Stimulated activated CD4-positive, alpha-beta T cell treated with anti-CD3 and anti-CD28 coated beads, TNF-alpha, amount 100 ng/mL, for 4 hours (primary cell): ENCODE data around the gene MYO5A.
A peak's percentile ranks its signal among the peaks of the same experiment; 100 is the strongest.
"Not testable (repeated sequence)": the region's sequence is repeated elsewhere in the genome, so short reads cannot be mapped to it uniquely, and the experiment has no call there.

Source experiments
- DNase-seq, 3 experiments: peaks; one replicate each; pipeline ENCODE4 v3.0.0-alpha.2; 2020; ENCODE audit warnings: low read depth in 3 of 3

Gene MYO5A

GRCh38 chr15:52463638-52464037, 65.0 kb downstream of the MYO5A start:
- DNase-seq: no peak

GRCh38 chr15:52462806-52463360, 65.8 kb downstream of the MYO5A start:
- DNase-seq: no peak

- not testable (repeated sequence) for DNase-seq
Measured at GRCh38 chr15:52459701-52460100, 69.0 kb downstream of the MYO5A start.

GRCh38 chr15:52459265-52459664, 69.4 kb downstream of the MYO5A start:
- DNase-seq: not testable (repeated sequence)

GRCh38 chr15:52448011-52448890, 80.4 kb downstream of the MYO5A start:
- DNase-seq: no peak

GRCh38 chr15:52445954-52446353, 82.7 kb downstream of the MYO5A start:
- no peak for DNase-seq

- no peak for DNase-seq
Measured at GRCh38 chr15:52445553-52445952, 83.1 kb downstream of the MYO5A start.

GRCh38 chr15:52443205-52443604, 85.5 kb downstream of the MYO5A start:
- not testable (repeated sequence) for DNase-seq

GRCh38 chr15:52441841-52442240, 86.8 kb downstream of the MYO5A start:
- DNase-seq: no peak

- DNase-seq: no peak
Measured at GRCh38 chr15:52440946-52441345, 87.7 kb downstream of the MYO5A start.

GRCh38 chr15:52440414-52440813, 88.3 kb downstream of the MYO5A start:
- peak in 1 of 3 experiments; percentile 8 for DNase-seq

GRCh38 chr15:52439470-52439869, 89.2 kb downstream of the MYO5A start:
- DNase-seq: no peak

- not testable (repeated sequence) for DNase-seq
Measured at GRCh38 chr15:52439042-52439441, 89.6 kb downstream of the MYO5A start.

GRCh38 chr15:52438047-52438446, 90.6 kb downstream of the MYO5A start:
- DNase-seq: no peak

- DNase-seq: no peak
Measured at GRCh38 chr15:52437646-52438045, 91.0 kb downstream of the MYO5A start.

- no peak for DNase-seq
Measured at GRCh38 chr15:52436981-52437380, 91.7 kb downstream of the MYO5A start.

GRCh38 chr15:52434885-52435284, 93.8 kb downstream of the MYO5A start:
- DNase-seq: no peak

- DNase-seq: no peak
Measured at GRCh38 chr15:52428297-52428696, 100.4 kb downstream of the MYO5A start.

GRCh38 chr15:52427804-52428203, 100.9 kb downstream of the MYO5A start:
- no peak for DNase-seq

- no peak for DNase-seq
Measured at GRCh38 chr15:52424856-52425431, 103.7 kb downstream of the MYO5A start.

- DNase-seq: no peak
Measured at GRCh38 chr15:52423852-52424251, 104.8 kb downstream of the MYO5A start.

GRCh38 chr15:52422001-52422400, 106.7 kb downstream of the MYO5A start:
- no peak for DNase-seq

- DNase-seq: no peak
Measured at GRCh38 chr15:52421029-52421428, 107.7 kb downstream of the MYO5A start.
